Astrocyte of the hippocampus (primary cell): ENCODE data around the gene IREB2.
"Not testable (repeated sequence)": the region's sequence is repeated elsewhere in the genome, so short reads cannot be mapped to it uniquely, and the experiment has no call there.

Experiments
- DNase-seq: peaks from one replicate; pipeline ENCODE4 v3.0.0; 2011; ENCODE audit warnings: low read depth, low spot score

Gene IREB2, protein sequence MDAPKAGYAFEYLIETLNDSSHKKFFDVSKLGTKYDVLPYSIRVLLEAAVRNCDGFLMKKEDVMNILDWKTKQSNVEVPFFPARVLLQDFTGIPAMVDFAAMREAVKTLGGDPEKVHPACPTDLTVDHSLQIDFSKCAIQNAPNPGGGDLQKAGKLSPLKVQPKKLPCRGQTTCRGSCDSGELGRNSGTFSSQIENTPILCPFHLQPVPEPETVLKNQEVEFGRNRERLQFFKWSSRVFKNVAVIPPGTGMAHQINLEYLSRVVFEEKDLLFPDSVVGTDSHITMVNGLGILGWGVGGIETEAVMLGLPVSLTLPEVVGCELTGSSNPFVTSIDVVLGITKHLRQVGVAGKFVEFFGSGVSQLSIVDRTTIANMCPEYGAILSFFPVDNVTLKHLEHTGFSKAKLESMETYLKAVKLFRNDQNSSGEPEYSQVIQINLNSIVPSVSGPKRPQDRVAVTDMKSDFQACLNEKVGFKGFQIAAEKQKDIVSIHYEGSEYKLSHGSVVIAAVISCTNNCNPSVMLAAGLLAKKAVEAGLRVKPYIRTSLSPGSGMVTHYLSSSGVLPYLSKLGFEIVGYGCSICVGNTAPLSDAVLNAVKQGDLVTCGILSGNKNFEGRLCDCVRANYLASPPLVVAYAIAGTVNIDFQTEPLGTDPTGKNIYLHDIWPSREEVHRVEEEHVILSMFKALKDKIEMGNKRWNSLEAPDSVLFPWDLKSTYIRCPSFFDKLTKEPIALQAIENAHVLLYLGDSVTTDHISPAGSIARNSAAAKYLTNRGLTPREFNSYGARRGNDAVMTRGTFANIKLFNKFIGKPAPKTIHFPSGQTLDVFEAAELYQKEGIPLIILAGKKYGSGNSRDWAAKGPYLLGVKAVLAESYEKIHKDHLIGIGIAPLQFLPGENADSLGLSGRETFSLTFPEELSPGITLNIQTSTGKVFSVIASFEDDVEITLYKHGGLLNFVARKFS

DNA sequence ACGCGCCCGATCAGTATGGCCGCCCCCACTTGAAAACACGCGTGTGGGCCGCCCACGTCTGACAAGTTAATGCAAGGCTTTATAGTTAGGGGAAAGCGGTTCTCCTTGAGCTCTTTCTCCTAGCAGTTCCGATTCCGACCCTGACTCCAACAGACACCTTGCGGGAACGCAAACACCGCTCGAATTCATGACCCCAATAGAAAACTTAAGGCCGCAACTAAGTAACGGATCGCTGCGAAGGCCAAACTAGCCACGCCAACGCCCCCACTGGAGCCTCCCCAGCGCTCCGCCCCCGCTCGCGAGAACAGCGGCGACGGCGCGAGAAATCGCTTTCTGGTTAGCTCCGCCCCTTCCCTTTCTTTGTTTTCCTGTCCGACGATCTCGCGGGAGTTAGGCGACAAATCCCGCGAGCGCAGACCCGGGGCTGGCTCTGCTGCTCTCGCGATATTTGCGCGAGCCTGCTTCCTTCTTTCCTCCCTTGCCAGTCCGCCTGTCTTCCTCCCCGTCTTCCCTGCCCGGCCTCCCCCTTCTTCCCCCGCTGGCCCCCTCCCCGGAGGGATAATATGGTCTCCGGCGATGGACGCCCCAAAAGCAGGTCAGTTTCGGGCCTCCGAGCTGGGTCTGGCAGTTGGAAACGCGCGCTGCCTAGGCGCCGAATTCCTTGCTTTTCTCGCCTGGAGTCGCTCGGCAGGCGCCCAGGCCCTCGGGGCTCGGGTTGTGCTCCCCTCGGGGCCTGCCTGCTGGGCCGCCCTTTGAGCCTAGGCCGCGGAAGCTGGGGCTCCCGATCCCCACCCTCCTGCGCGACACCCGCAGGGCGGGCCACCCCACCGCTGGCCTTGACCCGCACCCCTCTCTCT is at the start of gene IREB2:
IREB2 (plus strand) TSS at position 455 of the 857 bp plus-strand sequence; CDS start at position 577, 122 bp downstream.
- DNase-seq = peak; percentile 100

DNA sequence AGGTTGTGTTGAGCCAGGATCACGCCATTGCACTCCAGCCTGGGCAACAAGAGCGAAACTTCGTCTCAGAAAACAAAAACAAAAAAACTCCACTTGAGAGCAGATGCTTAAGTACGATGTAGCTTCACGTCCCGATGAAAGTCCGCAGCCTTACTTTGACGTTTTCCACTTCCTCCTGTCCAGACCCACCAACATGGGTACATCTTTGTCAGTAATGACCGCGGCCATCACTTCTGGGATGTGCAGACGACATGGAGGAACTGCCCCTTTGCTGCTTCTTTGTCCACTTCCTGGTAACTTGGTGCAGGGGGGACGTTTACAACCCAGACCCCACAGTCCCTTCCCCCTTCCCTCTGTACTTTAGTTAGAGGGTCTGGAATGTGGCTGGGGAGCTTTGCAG is 49.2 kb upstream of the IREB2 start:
- DNase-seq = no peak

DNA sequence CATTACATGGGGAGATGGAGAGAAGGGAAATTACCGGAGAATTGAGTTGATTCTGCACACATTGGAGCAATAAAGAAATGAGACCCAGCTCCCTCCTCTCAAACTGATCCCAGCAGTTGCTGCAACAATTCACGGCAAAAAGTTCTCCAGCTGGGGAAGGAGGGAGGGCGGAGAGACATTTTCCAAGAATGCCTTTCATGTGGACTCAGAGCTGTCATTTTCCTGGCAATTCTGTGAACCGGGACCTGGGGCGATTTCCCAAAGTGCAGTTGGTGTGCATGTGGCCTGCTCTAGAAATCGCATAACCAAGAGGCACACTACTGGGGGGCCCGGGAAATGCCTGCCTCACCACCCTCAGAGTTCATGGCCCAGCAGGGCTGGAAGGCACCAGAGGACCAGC is 48.7 kb upstream of the IREB2 start:
- peak; percentile 11 for DNase-seq

DNA sequence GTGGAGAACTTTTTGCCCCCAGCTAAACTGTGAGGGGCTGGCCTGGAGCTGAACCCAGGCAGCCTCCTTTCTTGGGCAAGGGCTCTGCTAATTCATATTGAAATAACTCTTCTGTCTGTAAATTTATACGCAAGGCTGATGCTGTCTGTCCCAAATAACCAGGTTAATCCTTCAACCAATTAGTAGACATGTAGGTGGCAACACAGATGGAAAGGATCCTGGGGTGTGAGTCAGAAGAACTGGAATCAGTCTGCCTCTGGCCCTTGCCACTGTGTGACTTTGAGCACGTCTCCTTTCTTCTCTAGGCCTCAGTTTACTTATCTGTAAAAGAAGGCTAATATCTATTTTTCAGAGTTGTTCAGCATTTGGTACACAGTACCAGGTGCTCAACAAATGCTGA is 48.3 kb upstream of the IREB2 start:
- no peak for DNase-seq

DNA sequence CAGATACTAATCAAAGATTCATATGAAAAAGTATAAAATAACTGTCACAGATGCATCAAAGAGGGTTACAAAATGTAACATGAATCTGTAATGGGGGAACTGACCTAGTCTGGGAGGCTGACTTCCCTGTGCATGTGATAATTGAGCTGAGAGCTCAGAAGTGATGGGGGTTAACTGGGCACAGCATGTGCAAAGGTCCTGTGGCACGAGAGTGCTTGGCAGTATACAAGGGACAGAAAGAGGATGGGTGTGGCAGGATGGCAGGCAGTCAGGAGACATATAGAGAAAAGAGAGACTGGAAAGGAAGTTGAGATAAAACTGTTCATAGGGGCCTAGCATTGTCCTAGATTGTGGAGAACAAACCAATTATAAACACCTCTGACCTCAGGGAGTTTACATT is 47.8 kb upstream of the IREB2 start:
- DNase-seq = no peak

DNA sequence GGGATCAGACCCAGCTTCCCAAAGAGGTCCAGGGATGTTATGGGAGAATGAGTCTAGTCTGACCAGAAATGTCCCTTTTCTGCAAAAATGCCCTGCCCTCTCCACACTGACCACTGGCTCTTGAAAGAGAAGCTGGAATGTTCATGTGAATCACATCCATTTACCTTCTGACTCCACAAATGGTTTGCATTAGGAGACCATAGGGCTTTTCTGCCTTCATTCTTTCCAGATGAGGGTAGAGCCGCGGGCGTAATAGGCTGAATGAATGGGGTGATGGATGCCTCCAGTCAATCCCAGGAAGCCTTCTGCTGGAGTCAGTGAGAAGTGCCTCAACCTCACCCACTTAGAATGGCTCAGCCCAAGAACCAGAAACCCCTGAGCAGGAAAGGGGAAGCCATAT is 47.2 kb upstream of the IREB2 start:
- DNase-seq = no peak

DNA sequence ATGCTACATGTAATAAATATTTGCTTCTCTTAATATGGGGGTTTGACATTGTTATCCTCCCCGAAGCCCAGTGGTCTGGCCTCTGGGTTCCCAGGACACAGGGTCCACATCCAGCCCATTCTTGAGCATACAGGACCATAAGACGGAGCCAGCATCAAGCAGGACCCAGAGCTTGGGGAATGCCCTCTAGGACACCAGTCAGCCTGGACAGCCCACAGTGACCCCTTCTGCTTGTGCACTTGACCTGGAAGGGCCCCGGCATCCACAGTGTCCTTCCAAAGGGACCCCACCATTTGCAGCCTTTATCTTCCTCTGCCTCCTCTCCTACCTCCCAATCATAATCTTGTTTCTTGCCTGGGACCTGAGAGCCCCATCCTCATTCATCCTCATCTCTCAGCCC is 46.2 kb upstream of the IREB2 start:
- DNase-seq = no peak

DNA sequence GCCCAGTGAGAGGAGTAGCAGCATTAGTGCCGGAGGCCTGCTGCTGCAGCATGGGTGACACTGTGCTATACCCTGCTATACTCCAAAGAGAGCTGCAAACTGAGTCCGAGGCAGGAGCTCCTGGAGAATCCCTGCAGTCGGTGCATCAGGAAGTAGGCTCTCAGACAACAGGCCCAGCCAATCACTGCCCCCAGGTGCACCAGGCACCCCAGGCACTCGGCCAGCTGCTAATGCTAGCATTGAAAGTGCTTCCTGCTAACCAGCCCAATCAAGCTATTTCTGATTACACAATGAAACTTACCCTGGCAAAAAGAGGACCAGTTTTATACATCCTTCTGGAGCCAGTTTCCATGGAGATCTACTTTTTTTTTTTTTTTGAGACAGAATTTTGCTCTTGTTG is 45.6 kb upstream of the IREB2 start:
- no peak for DNase-seq

DNA sequence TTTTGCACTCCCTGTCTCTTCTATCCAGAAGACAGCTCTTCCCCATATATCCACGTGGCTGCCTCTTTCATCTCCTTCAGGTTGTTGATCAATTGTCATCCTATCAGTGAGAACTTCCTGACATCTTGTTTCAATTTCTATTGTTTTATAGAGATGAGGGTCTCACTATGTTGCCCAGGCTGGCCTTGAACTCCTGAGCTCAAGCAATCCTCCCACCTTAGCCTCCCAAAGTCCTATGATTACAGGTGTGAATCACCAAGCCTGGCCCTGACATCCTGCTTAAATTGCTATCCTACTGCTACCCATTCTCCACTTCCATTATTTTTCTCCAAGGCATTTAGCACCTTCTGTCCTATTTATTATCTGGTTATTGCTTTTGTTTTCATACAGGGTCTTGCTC is 44.9 kb upstream of the IREB2 start:
- no peak for DNase-seq

DNA sequence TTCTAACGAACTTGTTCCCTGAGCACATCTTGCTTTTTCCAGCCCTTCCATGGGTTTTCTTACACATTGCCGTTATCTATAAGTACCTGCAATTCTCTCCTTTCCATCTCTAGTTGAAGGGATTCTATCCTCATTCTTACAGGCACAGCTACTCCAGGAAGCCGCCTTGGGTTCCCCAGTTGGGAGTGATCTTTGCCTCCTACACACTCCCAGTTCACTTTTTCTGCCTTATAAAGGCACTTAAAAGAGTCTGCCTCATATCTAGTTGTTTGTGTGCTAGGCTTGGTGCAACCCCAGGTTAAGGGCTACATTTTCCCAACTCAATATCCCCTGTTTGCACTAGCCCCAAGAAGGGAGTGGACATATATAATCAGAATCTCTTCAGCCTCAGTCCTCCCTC is 44.0 kb upstream of the IREB2 start:
- no peak for DNase-seq

DNA sequence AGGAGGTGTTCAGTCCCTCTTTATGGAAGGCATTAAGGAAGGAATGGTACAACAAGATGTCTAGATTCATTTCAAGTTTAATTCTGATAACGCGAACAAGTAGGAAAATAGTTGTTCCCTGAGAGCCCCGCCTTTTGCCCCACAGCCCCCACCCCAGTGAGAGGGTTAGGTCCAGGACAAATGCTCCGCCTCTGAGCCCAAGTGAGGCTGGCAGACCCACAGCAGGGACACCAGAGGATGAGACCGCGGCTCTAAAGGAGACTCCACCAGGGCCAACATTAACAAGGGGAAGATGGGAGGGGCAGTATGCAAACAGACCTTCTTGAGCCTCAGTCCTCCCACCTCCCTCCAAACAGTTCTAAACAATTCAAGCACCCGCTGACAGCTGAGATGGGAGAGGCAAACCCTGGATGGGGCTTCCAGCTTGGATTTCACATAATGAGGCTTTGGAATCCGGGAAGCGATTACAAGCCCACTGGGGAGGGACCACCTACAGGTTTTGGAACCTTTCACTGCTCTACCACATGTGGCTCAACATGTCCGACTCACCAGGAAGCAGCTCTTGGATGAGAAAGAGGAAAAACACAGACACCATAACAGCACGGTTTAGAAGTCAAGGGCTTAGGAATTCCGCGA is 42.9 kb upstream of the IREB2 start:
- no peak for DNase-seq

DNA sequence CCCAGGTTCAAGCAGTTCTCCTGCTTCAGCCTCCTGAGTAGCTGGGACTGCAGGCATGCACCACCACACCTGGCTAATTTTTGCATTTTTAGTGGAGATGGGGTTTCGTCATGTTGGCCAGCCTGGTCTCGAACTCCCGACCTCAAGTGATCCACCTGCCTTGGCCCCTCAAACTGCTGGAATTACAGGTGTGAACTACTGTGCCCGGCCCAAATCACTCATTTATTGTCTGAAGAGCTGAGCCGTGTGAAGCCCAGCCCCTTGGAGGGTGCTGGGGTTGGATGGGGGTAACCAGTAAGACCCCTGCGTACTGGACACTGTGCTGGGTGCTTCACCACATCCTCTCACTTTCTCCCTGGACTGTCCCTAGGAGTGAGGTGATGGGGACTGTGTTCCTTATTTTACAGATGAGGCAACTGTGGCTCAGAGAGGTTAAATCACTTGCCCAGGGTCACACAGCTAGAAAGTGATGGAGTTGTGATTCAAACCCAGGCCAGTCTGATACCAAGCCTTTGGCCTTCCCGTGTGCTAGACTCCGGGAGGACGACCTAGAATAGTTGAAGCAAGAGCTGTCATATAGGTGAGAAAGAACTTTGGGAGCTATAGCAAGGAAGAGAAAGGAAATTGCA is 41.7 kb upstream of the IREB2 start:
- DNase-seq = no peak

DNA sequence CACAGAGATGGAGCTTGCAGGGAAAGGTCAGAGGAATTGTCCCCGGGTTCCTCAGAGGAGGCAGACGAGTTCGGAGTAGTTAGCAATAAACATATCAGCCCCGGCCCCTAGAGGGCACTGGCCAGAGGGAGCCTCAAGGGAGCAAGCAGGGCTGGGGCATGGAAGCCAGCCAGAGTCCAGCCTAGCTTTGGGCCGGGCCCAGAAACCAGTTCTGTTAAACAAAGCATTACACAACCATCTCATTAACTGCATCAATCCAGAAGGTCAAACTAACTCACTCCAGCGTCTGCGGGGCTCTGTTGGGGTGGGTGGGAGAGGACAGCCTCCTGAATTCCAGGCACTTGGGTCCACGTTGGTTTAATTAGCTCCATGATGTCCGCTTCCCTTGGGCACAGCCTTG is 41.0 kb upstream of the IREB2 start:
- DNase-seq = peak; percentile 13

DNA sequence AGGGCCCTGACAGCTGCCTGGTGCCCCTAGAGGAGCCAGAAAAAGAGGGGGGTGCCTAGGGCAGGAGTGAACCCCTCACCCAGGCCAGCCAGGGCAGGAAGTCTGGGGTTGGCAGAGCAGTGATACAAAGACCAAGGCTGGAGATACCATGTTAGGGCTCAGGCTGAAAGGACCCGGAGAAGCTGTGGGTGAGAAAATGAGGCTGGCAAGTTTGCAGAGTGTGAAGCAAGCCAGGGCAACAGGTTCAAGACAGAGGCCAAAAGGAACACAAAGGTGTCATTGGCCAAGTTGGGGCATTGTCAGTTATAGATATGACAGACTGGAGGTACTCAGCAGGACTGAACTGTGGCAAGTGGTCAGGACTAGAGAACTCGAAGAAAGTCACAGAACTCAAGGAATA is 40.6 kb upstream of the IREB2 start:
- DNase-seq = no peak

DNA sequence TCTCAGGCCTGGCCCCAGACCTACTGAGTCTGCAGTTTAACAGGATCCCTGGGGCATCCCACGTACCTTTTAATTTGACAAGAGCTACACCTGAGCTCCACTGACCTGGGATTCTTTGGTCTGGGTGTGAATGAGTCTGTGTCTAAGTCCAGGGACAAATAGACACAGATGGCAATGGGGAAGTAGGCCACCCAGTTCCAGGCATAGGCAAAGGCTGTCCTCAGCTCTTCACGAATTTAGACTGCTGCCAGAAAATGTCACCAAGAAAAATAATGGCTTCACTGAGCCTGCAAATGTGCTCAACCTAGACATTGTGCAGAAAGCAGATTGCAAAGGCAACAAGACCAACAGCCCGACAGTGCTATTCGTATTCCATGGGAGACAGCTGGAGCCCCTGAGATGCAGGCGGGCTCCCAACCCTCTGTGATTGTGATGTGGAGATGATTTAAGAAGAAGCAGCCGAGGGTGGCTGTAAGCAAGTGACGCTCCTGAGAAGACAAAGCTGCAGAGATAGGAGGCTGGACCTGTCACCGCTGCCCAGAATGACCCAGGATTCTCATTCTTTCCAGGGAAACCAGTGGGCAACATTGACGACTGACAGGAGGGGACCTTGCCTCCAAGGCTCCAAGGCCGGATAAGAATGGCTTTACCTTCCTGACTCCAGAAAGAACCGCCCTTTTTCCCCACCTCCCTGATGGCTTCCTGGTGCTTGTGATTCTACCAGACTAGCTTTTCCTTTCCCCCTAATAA is 39.8 kb upstream of the IREB2 start:
- DNase-seq = no peak

DNA sequence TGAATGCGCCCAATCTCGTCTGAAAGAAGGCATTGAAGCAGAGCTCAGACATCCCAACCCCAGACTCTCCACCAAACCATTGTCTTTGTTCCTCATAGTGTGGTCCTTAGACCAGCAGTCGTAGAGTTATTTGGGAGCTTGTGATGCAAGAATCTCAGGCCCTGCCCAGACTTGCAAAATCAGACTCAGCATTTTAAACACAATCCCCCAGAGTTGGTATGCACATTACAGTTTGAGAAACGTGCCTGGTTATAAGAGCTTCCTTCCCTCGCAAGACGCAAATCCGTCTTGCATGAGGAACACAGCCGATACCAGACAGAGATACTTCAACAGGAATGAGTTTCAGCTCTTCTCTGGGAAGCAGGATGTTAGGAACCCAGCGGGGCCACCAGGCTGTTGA is 38.9 kb upstream of the IREB2 start:
- DNase-seq = no peak

DNA sequence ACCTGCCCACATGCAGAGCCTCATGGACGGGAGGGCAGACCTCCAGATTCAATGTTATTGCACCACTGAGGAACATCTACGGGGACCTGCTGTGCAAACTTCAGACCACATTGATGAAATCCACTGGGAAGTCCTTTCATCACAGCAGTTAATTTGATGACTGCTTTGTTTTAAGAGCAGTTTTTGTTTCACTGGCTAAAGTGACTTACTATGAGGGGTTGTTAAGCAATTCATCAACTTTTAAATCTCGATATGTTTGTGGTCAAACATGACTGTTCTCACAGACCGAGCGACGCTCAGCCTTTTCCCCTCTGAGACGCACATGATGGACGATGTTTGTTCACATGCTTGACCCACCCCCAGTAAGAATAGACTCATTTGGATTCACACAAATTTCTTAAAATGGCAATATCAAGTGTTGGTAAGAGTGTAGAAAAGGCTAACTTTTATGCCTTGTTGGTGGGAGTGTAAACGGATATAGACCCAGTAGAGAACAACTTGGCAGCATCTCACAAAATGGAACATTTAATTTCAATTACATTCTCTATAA is 35.9 kb upstream of the IREB2 start:
- no peak for DNase-seq

DNA sequence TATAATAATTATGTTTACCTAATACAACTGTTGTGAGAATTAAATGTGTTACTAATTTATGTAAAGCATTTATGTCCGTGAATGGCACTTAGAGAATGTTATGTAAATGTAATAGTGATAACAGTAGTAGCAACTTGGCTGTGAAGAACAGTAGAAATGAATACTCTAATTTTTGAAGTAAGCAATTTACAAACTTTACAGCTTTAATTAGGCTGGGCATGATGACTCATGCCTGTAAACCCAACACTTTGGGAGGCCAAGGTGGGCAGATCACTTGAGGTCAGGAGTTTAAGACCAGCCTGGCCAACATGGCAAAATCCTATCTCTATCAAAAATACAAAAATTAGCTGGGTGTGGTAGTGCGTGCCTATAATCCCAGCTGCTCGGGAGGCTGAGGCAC is 33.9 kb upstream of the IREB2 start:
- DNase-seq = no peak

DNA sequence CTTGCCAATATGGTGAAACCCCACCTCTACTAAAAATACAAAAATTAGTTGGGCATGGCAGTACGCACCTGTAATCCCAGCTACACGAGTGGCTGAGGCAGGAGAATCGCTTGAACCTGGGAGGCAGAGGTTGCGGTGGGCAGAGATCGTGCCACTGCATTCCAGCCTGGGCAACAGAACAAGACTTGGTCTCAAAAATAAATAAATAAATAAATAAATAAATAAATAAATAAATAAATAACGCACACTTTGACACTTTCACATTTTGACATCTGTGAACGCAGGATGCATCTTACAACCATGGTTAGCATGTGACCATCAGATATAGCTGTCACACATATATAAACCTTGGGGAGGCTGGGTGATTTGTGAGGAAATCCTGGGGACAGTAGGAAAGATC is 33.2 kb upstream of the IREB2 start:
- not testable (repeated sequence) for DNase-seq
